OCI-LY7 (cell line): Measurements from ENCODE around the gene KCTD19.

Experiments
- CTCF ChIP-seq: fragments of 200-600 bp; sonication (generic); conservative IDR thresholded peaks from 2 replicates; pipeline ENCODE4 v1.5.1; 2014; ENCODE audit warnings: mild to moderate bottlenecking, antibody characterized with exemption, low read length, moderate library complexity, mixed read lengths
- EZH2phosphoT487 ChIP-seq: fragments of 200-600 bp; sonication (generic); IDR thresholded peaks from 2 replicates; pipeline ENCODE4 v1.6.1; 2018; ENCODE audit warnings: low read depth, borderline replicate concordance, mild to moderate bottlenecking, mixed run types, antibody characterized with exemption, low read length, moderate library complexity, mixed read lengths

- TF ChIP-seq CTCF, result no peak
- TF ChIP-seq EZH2phosphoT487, result no peak
Observed at GRCh38 chr16:67248073-67248400, 78.5 kb downstream of the KCTD19 start.
